H9 (cell line): Measurements from ENCODE around the gene HACD1. TPM values are rescaled to one million over a fixed set of nuclear protein-coding genes. Genes with fewer than 3 reads are reported as not detected.

Experiments
- DNase-seq: peaks from one replicate; pipeline ENCODE4 v3.0.0-alpha.2; 2017
- H2AFZ ChIP-seq: one replicate; pipeline ENCODE4 v1.6.1; 2013; ENCODE audit warnings: mild to moderate bottlenecking, low read length, control low read depth, moderate library complexity
- H2AK5ac ChIP-seq: 2 replicates; pipeline ENCODE4 v1.6.1; 2013; ENCODE audit warnings: low read length, control low read depth, mixed read lengths; ENCODE audit not compliant: insufficient read length
- H2BK120ac ChIP-seq: one replicate; pipeline ENCODE4 v1.6.1; 2013; ENCODE audit warnings: low read depth, mild to moderate bottlenecking, low read length, control low read depth, inconsistent platforms; ENCODE audit not compliant: poor library complexity, severe bottlenecking
- H2BK12ac ChIP-seq: 2 replicates; pipeline ENCODE4 v1.6.1; 2013; ENCODE audit warnings: low read length, control low read depth, mixed read lengths, low read depth; ENCODE audit not compliant: insufficient read length
- H2BK15ac ChIP-seq: 2 replicates; pipeline ENCODE4 v1.6.1; 2013; ENCODE audit warnings: low read depth, low read length, control low read depth
- H2BK20ac ChIP-seq: one replicate; pipeline ENCODE4 v1.6.1; 2013; ENCODE audit warnings: low read depth, mild to moderate bottlenecking, low read length, control low read depth, inconsistent platforms; ENCODE audit not compliant: poor library complexity, severe bottlenecking
- H2BK5ac ChIP-seq: 2 replicates; pipeline ENCODE4 v1.6.1; 2013; ENCODE audit warnings: low read length, control low read depth, mixed read lengths; ENCODE audit not compliant: insufficient read length
- H3K14ac ChIP-seq: 2 replicates; pipeline ENCODE4 v1.6.1; 2013; ENCODE audit warnings: low read length, control low read depth; ENCODE audit not compliant: insufficient read depth
- H3K18ac ChIP-seq: 2 replicates; pipeline ENCODE4 v1.6.1; 2013; ENCODE audit warnings: low read depth, mild to moderate bottlenecking, mixed read lengths, low read length, control low read depth; ENCODE audit not compliant: insufficient read length
- H3K23ac ChIP-seq: 2 replicates; pipeline ENCODE4 v1.6.1; 2013; ENCODE audit warnings: low read length, control low read depth, mixed read lengths, low read depth; ENCODE audit not compliant: insufficient read length
- H3K23me2 ChIP-seq: 2 replicates; pipeline ENCODE4 v1.6.1; 2013; ENCODE audit warnings: low read depth, mild to moderate bottlenecking, mixed read lengths, low read length, control low read depth; ENCODE audit not compliant: insufficient read length, poor library complexity, severe bottlenecking
- H3K27ac ChIP-seq: 2 replicates; pipeline ENCODE4 v1.5.1; 2013; ENCODE audit warnings: low read length, control low read depth, mixed read lengths, low read depth; ENCODE audit not compliant: insufficient read length
- H3K27me3 ChIP-seq: 2 replicates; pipeline ENCODE4 v1.6.1; 2013; ENCODE audit warnings: low read length, control low read depth, inconsistent platforms; ENCODE audit not compliant: insufficient read depth
- H3K4ac ChIP-seq: 2 replicates; pipeline ENCODE4 v1.6.1; 2013; ENCODE audit warnings: low read depth, mild to moderate bottlenecking, control low read depth, inconsistent platforms, low read length, moderate library complexity
- H3K4me1 ChIP-seq: 2 replicates; pipeline ENCODE4 v1.6.1; 2013; ENCODE audit warnings: low read length, control low read depth, inconsistent platforms; ENCODE audit not compliant: insufficient read depth
- H3K4me2 ChIP-seq: 2 replicates; pipeline ENCODE4 v1.6.1; 2013; ENCODE audit warnings: low read length, control low read depth, mixed read lengths; ENCODE audit not compliant: insufficient read length, insufficient read depth
- H3K56ac ChIP-seq: 2 replicates; pipeline ENCODE4 v1.6.1; 2013; ENCODE audit warnings: low read depth, mild to moderate bottlenecking, mixed read lengths, low read length, control low read depth; ENCODE audit not compliant: insufficient read length
- H3K79me1 ChIP-seq: 2 replicates; pipeline ENCODE4 v1.6.1; 2013; ENCODE audit warnings: low read depth, mild to moderate bottlenecking, moderate library complexity, low read length, control low read depth, inconsistent platforms; ENCODE audit not compliant: insufficient read depth, poor library complexity, severe bottlenecking
- H3K79me2 ChIP-seq: 2 replicates; pipeline ENCODE4 v1.6.1; 2013; ENCODE audit warnings: low read length, control low read depth, inconsistent platforms; ENCODE audit not compliant: insufficient read depth
- H3K9ac ChIP-seq: 2 replicates; pipeline ENCODE4 v1.6.1; 2013; ENCODE audit warnings: low read length, control low read depth, mixed read lengths; ENCODE audit not compliant: insufficient read length; ENCODE audit errors: extremely low read depth
- H3K9me3 ChIP-seq: one replicate; pipeline ENCODE4 v1.6.1; 2013; ENCODE audit warnings: low read depth, low read length, inconsistent platforms; ENCODE audit not compliant: control insufficient read depth
- H3T11ph ChIP-seq: one replicate; pipeline ENCODE4 v1.6.1; 2013; ENCODE audit warnings: mild to moderate bottlenecking, low read length, control low read depth, inconsistent platforms
- H4K20me1 ChIP-seq: one replicate; pipeline ENCODE4 v1.6.1; 2013; ENCODE audit not compliant: control insufficient read depth, insufficient read length, insufficient read depth
- H4K5ac ChIP-seq: 2 replicates; pipeline ENCODE4 v1.6.1; 2013; ENCODE audit warnings: low read depth, mild to moderate bottlenecking, mixed read lengths, low read length, control low read depth; ENCODE audit not compliant: insufficient read length
- H4K8ac ChIP-seq: replicated peaks from 2 replicates; pipeline ENCODE4 v1.6.1; 2013; ENCODE audit warnings: low read length, control low read depth, mixed read lengths, low read depth; ENCODE audit not compliant: insufficient read length
- H4K91ac ChIP-seq: 2 replicates; pipeline ENCODE4 v1.6.1; 2013; ENCODE audit warnings: low read depth, mild to moderate bottlenecking, moderate library complexity, mixed read lengths, low read length, control low read depth; ENCODE audit not compliant: insufficient read length
- H3K27ac Mint-ChIP-seq, 3 experiments: 2 replicates in 2 of 3; 3 replicates in 1 of 3; pipeline ENCODE4 v1.8.0; 2020 to 2021; ENCODE audit warnings: mixed read lengths in 3 of 3, mild to moderate bottlenecking in 1 of 3, moderate library complexity in 1 of 3
- H3K27me3 Mint-ChIP-seq: 2 replicates; pipeline ENCODE4 v1.8.0; 2021; ENCODE audit warnings: low read depth, mild to moderate bottlenecking, moderate library complexity, mixed read lengths
- H3K36me3 Mint-ChIP-seq, 3 experiments: 2 replicates in 2 of 3; 3 replicates in 1 of 3; pipeline ENCODE4 v1.8.0; 2020 to 2021; ENCODE audit warnings: low read depth in 3 of 3, mixed read lengths in 3 of 3; ENCODE audit not compliant: insufficient read depth in 1 of 3
- H3K4me1 Mint-ChIP-seq, 2 experiments: 2 replicates each; pipeline ENCODE4 v1.8.0; 2020; ENCODE audit warnings: mixed read lengths in 2 of 2
- H3K4me3 Mint-ChIP-seq, 2 experiments: 2 replicates in 1 of 2; 3 replicates in 1 of 2; pipeline ENCODE4 v1.8.0; 2020 to 2021; ENCODE audit warnings: mild to moderate bottlenecking in 2 of 2, mixed read lengths in 2 of 2, moderate library complexity in 1 of 2
- H3K9me3 Mint-ChIP-seq, 2 experiments: 2 replicates in 1 of 2; 3 replicates in 1 of 2; pipeline ENCODE4 v1.8.0; 2020; ENCODE audit warnings: mild to moderate bottlenecking in 2 of 2, mixed read lengths in 2 of 2, moderate library complexity in 1 of 2
- WGBS: extraction: QIAGEN DNeasy Blood & Tissue Kit; methylation state at CpG from one replicate; pipeline ENCODE4 v1.1.7; 2013; ENCODE audit warnings: missing lambda C conversion rate, low lambda C conversion rate, mixed read lengths; ENCODE audit not compliant: insufficient read length; ENCODE audit errors: extremely low coverage; 5-methylcytosine and 5-hydroxymethylcytosine counted together
- total RNA-seq: library from RNA; stranded (reverse); gene quantifications from 2 replicates; pipeline ENCODE4 v1.2.1, GENCODE V29; 2021
- TF ChIP-seq, protein P1 (sequence below): fragments of 200-600 bp; sonication (generic); conservative IDR thresholded peaks from 3 replicates; pipeline ENCODE4 v1.8.0; 2021; ENCODE audit warnings: antibody characterized with exemption, mild to moderate bottlenecking

Gene HACD1
- total RNA-seq, 1 experiment from 2014 or later: 25.0 TPM

- Mint-ChIP-seq H3K4me3 (no peak overlapping the region), H3K4me1 (peaks cover 10 to 13% of the 10 kb centered on the region in 2 experiments), H3K36me3 (no peaks in the 10 kb centered on the region), H3K27me3 (peaks cover 12% of the 10 kb centered on the region), H3K9me3 (no peaks in the 10 kb centered on the region; a peak in 1 of 5 replicates), H3K27ac (no peak overlapping the region)
- Histone ChIP-seq H4K8ac (no peak overlapping the region), H3K79me1 (no peaks in the 10 kb centered on the region), H2AK5ac (no peak overlapping the region), H2BK15ac (no peak overlapping the region), H2AFZ (no peak overlapping the region), H4K20me1 (no peaks in the 10 kb centered on the region), H3K27ac (no peak overlapping the region), H4K5ac (no peak overlapping the region), H3K18ac (no peak overlapping the region), H2BK20ac (no peak overlapping the region), H2BK120ac (no peak overlapping the region), H3K14ac (no peak overlapping the region), H3K56ac (no peak overlapping the region), H3K23me2 (peaks cover 5% of the 10 kb centered on the region), H3T11ph (no peak overlapping the region), H3K79me2 (no peaks in the 10 kb centered on the region), H3K4me1 (no peaks in the 10 kb centered on the region), H3K4me2 (no peak overlapping the region), H3K4ac (no peak overlapping the region), H3K23ac (no peak overlapping the region), H2BK5ac (no peak overlapping the region), H4K91ac (no peak overlapping the region), H3K9me3 (no peaks in the 10 kb centered on the region), H3K9ac (no peak overlapping the region), H2BK12ac (no peak overlapping the region), H3K27me3 (no peaks in the 10 kb centered on the region; the same call in 1 of the 2 replicates)
- no peak for DNase-seq
- TF ChIP-seq, protein P1, sequence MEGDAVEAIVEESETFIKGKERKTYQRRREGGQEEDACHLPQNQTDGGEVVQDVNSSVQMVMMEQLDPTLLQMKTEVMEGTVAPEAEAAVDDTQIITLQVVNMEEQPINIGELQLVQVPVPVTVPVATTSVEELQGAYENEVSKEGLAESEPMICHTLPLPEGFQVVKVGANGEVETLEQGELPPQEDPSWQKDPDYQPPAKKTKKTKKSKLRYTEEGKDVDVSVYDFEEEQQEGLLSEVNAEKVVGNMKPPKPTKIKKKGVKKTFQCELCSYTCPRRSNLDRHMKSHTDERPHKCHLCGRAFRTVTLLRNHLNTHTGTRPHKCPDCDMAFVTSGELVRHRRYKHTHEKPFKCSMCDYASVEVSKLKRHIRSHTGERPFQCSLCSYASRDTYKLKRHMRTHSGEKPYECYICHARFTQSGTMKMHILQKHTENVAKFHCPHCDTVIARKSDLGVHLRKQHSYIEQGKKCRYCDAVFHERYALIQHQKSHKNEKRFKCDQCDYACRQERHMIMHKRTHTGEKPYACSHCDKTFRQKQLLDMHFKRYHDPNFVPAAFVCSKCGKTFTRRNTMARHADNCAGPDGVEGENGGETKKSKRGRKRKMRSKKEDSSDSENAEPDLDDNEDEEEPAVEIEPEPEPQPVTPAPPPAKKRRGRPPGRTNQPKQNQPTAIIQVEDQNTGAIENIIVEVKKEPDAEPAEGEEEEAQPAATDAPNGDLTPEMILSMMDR: no peak
- 100% methylated on average over 2 of the region's 8 CpGs for WGBS
These were observed 4.9 kb upstream of the HACD1 start for GRCh38 chr10:17622061-17622460.
